Brain microvascular endothelial cell (primary cell): ENCODE measurements around the gene PEX3.
A peak's percentile ranks its signal among the peaks of the same experiment; 100 is the strongest.
"Not testable (repeated sequence)": the region's sequence is repeated elsewhere in the genome, so short reads cannot be mapped to it uniquely, and the experiment has no call there.

Source experiments
- DNase-seq: peaks from one replicate; pipeline ENCODE4 v3.0.0-alpha.2; 2020
- H3K27ac ChIP-seq: fragments of 250-450 bp; sonication (Bioruptor Pico); 2 replicates; pipeline ENCODE4 v1.5.1; 2020; ENCODE audit warnings: mild to moderate bottlenecking, moderate library complexity
- H3K27me3 ChIP-seq: fragments of 250-450 bp; sonication (Bioruptor Pico); replicated peaks from 2 replicates; pipeline ENCODE4 v1.5.1; 2020; ENCODE audit warnings: mild to moderate bottlenecking
- H3K36me3 ChIP-seq: fragments of 250-450 bp; sonication (Bioruptor Pico); replicated peaks from 2 replicates; pipeline ENCODE4 v1.5.1; 2020; ENCODE audit warnings: mild to moderate bottlenecking
- H3K4me3 ChIP-seq: 2 replicates; pipeline ENCODE4 v1.5.1; 2011; ENCODE audit warnings: low read depth, mild to moderate bottlenecking, control low read depth, low read length, moderate library complexity
- in situ Hi-C: cut with HindIII; loops from 2 replicates; pipeline ENCODE4 v1.10.0; 2017; ENCODE audit warnings: low sequenced_read_pairs, low pct_ligation_motif_present
- TF ChIP-seq, protein P1 (sequence below): IDR thresholded peaks from 2 replicates; pipeline ENCODE4 v1.5.1; 2011; ENCODE audit warnings: low read depth, mild to moderate bottlenecking, moderate library complexity, low read length, control low read depth, inconsistent platforms; ENCODE audit errors: missing control alignments

Gene PEX3

DNA sequence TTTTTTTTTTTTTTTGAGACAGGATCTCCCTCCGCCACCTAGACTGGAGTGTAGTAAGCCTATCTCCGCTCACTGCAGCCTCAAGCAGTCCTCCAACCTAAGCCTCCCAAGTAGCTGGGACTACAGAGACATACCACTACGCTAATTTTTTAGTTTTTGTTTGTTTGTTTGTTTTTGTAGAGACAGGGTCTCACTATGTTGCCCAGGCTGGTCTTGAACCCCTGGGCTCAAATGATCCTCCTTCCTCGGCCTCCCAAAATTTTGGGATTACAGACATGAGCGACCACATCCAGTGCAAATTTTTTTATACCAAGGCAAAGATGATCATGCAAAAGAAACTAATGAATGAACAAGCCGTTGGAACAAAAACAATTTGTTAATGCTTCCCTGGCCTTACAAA, 55.6 kb downstream of the PEX3 start:
- DNase-seq: no peak
- TF ChIP-seq, protein P1, sequence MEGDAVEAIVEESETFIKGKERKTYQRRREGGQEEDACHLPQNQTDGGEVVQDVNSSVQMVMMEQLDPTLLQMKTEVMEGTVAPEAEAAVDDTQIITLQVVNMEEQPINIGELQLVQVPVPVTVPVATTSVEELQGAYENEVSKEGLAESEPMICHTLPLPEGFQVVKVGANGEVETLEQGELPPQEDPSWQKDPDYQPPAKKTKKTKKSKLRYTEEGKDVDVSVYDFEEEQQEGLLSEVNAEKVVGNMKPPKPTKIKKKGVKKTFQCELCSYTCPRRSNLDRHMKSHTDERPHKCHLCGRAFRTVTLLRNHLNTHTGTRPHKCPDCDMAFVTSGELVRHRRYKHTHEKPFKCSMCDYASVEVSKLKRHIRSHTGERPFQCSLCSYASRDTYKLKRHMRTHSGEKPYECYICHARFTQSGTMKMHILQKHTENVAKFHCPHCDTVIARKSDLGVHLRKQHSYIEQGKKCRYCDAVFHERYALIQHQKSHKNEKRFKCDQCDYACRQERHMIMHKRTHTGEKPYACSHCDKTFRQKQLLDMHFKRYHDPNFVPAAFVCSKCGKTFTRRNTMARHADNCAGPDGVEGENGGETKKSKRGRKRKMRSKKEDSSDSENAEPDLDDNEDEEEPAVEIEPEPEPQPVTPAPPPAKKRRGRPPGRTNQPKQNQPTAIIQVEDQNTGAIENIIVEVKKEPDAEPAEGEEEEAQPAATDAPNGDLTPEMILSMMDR: no peak
- in situ Hi-C loops: no loop called here
- H3K4me3 ChIP-seq: no peak overlapping the region
- H3K27ac ChIP-seq: no peak overlapping the region
- peaks cover 2% of the 10 kb centered on the region for H3K36me3 ChIP-seq
- H3K27me3 ChIP-seq: no peaks in the 10 kb centered on the region

DNA sequence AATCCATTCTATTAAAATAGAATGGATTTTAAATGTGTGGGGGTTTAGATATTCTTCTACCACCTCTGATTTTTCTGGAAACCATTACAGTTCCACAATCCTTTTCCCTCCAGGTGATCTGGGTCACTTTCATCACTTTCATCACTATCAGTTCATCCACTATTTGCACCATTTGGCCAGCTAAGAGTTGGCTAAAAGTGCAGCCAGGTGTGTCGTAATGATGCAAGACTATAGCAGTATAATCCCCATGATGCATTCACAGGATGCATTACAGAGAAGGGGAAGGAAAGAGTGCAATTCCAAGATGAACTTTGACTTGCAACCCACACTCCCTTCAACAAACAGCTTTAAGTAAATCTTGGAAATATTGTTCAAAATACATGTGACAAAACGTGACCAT, 56.0 kb downstream of the PEX3 start:
- no peak for DNase-seq
- Histone ChIP-seq H3K27me3 (no peaks in the 10 kb centered on the region), H3K36me3 (peaks cover 2% of the 10 kb centered on the region), H3K27ac (no peak overlapping the region), H3K4me3 (no peak overlapping the region)
- in situ Hi-C loops: no loop called here
- TF ChIP-seq, protein P1: no peak

DNA sequence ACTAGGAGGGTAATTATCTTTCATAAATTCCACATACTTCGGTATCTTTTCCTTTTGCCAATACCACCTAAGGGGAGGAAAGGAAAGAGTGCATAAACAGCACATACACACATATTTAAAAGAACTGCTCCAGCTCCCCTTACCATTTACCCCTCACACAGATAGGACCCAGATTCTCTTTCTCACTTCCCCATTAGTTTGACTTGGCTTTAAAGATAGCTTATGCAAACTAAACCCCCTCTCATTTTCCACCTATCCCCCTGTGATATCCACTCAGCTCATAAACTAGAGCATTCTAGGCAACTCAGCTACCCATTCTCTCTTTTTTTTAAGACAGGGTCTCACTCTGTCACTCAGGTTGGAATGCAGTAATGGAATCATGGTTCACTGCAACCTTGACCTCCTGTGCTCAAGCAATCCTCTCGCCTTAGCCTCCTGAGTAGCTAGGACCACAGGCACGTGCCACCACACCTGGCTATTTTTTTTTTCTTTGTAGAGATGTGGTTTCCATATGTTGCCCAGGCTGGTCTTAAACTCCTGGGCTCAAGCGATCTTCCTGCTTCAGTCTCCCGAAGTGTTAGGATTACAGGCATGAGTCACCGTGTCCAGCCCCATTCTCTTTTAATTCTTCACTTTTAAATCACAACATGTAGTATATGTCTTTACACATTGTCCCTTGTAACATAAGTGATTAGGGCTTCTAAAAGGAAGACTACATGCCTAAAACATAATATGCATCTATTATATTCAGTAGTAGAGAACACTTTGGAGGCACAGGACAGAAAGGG, 56.9 kb downstream of the PEX3 start:
- Histone ChIP-seq H3K27me3 (no peaks in the 10 kb centered on the region), H3K27ac (no peak overlapping the region), H3K4me3 (no peak overlapping the region), H3K36me3 (no peaks in the 10 kb centered on the region)
- TF ChIP-seq, protein P1: no peak
- no peak for DNase-seq
- in situ Hi-C loops: no loop called here

DNA sequence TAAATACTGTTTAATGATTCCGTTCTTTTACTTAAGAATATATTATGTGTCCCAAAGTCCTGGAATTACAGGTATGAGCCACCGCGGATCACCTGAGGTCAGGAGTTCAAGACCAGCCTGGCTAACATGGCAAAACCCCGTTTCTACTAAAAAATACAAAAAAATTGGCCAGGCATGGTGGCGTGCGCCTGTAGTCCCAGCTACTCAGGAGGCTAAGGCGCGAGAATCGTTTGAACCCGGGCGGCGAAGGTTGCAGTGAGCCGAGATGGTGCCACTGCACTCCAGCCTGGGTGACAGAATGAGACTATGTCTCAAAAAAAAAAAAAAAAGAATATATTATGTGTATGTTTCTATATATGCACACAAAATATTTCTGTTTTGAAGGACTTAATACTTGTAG, 59.7 kb downstream of the PEX3 start:
- in situ Hi-C loops, H3K27ac ChIP-seq, H3K27me3 ChIP-seq, H3K36me3 ChIP-seq, DNase-seq: not testable (repeated sequence)
- H3K4me3 ChIP-seq: peak overlapping the region; percentile 68

DNA sequence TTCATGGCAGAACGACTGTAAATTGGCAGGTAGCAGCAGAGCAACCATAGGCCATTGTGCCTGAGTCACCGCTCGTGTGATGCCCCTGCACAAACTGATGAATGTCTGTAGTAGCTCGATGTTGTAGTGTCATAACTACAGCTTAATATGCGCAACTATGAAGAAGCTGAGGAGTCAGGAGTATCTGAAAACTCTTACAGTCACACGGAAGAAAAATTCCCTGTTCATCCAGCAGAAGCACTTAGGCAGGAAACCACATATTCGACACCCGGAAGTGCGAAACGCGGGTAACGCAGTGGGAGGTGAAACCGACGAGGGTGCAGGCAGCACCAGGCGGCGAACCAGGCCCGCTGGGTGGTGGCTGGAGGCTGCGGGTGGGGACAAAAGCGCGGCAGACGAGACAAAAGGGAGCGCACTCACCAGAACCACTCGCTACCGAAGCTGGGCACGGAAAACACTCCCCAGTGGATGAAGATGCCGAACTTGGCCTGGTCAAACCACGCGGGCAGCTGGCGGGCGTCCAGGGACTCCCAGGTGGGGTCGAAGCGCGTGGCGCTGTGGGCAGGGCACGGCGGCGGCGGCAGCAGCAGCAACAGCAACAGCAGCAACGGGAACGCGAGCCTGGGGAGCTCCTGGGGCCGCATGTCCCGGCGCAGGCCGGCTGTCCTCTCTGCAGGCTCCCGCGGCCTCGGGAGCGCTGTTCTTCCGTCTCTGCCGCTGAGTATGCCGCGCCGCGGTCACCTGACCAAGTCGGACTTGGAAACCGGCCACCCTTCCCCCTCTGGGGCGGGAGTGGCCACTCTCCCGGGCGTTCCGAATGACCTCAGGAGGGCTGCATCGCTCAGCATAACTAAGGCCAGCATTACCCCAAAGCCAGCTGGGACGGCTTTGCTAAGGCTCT, 60.6 kb downstream of the PEX3 start, which contains the start of gene FUCA2:
Gene FUCA2 (minus strand): TSS at position 730 of the 901 bp plus-strand sequence. CDS start 86 bp downstream, at position 644.
- Histone ChIP-seq H3K4me3 (peak within 1 kb of the TSS; percentile 68), H3K27ac (peak within 1 kb of the TSS; percentile 82), H3K36me3 (no peaks in the 10 kb centered on the region), H3K27me3 (no peaks in the 10 kb centered on the region)
- in situ Hi-C loops: no loop called here
- TF ChIP-seq, protein P1: peak; percentile 21
- peak; percentile 73 for DNase-seq

DNA sequence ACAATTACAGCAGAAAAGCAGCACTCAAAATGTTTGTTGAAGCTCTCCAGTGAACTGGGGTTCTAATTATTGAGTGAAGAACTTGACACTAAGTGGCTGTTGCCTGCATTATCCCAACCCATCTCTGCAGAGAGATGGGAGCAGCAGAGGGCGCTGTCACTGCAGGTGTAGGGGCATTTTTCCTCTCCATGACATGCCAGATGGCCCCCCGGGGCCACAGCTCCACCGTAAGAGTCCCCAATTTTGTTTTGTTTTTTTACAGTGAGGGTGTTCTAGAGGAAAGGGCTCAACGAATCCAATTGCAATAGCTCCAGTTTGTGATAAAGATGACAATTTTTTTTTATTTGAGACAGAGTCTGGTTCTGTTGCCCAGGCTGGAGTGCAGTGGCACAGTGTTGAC, 62.8 kb downstream of the PEX3 start:
- TF ChIP-seq, protein P1: peak; percentile 64
- in situ Hi-C loops: no loop called here
- Histone ChIP-seq H3K36me3 (no peaks in the 10 kb centered on the region), H3K27me3 (no peaks in the 10 kb centered on the region), H3K27ac (no peak overlapping the region), H3K4me3 (no peak overlapping the region)
- no peak for DNase-seq
